Measurements from ENCODE around the gene FAM83B. TPM values are rescaled to one million over a fixed set of nuclear protein-coding genes. Genes with fewer than 3 reads are reported as not detected.

The FAM83B gene
- polyA plus RNA-seq, 1 of the 3 experiments (the other 2 are of a cell fraction): not detected

DNA sequence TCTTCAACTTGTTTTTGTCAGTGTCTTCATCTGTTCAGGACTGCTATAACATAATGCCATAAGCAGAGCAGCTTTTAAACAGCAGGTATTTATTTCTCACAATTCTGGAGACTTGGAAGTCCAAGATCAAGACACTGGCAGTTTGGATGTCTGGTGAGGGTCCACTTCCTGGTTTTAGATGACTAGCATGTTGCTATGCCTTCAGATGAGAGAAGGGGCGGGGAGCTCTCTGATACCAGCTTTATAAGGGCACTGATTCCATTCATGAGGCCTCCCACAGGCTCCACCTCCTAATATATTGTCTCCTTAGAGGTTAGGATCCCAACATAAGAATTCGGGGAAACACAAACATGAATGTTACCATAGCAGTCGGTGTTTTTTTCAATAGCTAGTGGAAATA, 52.9 kb downstream of the FAM83B start:
- ChIA-PET POLR2A (no interaction called here), CTCF (interaction anchor here (1.0 kb wide), 1 partner anchor 19 kb away, joined by 4 read pairs; no protein-coding TSS in a partner anchor)
- no peaks in the 10 kb centered on the region for H3K27me3 ChIP-seq (ENCODE audit: insufficient read depth)
- WGBS (ENCODE audit: low lambda C conversion rate): 8% methylated on average over 3 of the region's 3 CpGs
- H3K9me2 ChIP-seq: no peaks in the 10 kb centered on the region
- no peaks in the 10 kb centered on the region for H3K9me3 ChIP-seq
- H3F3A ChIP-seq (replicated peaks; ENCODE audit: insufficient read depth): no peaks in the 10 kb centered on the region
- H3K27ac ChIP-seq (ENCODE audit: low read depth in 2 of 2, low read length in 1 of 2): no peak overlapping the region
- no peak overlapping the region for H3K4me3 ChIP-seq (ENCODE audit: low read depth in 2 of 2, low read length in 1 of 2)
- TF ChIP-seq RXRA (IDR thresholded peaks at IDR 0.05; ENCODE audit: borderline replicate concordance, low read depth) (no peak), NFIC (IDR thresholded peaks at IDR 0.05; ENCODE audit: borderline replicate concordance) (no peak), CHD2 (IDR thresholded peaks at IDR 0.05; ENCODE audit: low read length, partially characterized antibody) (no peak), GABPA (IDR thresholded peaks at IDR 0.05; ENCODE audit: low read depth) (no peak)
- TF ChIP-seq, protein P1, sequence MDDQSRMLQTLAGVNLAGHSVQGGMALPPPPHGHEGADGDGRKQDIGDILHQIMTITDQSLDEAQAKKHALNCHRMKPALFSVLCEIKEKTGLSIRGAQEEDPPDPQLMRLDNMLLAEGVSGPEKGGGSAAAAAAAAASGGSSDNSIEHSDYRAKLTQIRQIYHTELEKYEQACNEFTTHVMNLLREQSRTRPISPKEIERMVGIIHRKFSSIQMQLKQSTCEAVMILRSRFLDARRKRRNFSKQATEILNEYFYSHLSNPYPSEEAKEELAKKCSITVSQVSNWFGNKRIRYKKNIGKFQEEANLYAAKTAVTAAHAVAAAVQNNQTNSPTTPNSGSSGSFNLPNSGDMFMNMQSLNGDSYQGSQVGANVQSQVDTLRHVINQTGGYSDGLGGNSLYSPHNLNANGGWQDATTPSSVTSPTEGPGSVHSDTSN (IDR thresholded peaks at IDR 0.05): no peak
- H3K9ac ChIP-seq: no peak overlapping the region
- no peak overlapping the region for H3K4me2 ChIP-seq
- H3K79me2 ChIP-seq (ENCODE audit: insufficient read depth): no peaks in the 10 kb centered on the region
- H3K4me1 ChIP-seq (ENCODE audit: control insufficient read depth in 1 of 2, insufficient read depth in 2 of 2, low read depth in 1 of 2, low read length in 1 of 2): no peaks in the 10 kb centered on the region
- H2AFZ ChIP-seq (ENCODE audit: low read depth): no peak overlapping the region
- no peak for DNase-seq
- no peaks in the 10 kb centered on the region for H4K20me1 ChIP-seq (ENCODE audit: insufficient read depth)
- no peaks in the 10 kb centered on the region for H3K36me3 ChIP-seq (replicated peaks in 1 of 2; ENCODE audit: control insufficient read depth in 1 of 2, insufficient read depth in 2 of 2, low read length in 1 of 2)

DNA sequence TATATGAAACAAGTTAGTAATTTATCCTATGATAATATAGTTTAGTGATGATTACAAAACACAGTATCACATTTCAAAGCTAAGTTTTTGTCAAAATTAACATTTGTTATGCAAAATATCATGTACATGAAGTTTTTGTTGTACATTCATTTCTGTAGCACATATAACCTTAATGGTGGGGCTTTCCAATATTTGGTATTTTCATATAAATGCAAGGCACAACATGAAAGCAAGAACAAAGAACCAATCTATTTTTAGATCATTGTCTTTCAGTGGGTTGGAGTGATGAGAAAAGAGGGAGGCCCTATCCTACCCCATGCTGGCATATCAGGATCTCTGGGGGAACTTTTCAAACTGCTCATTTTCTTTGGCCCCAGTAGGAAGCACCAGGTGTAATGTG, 53.4 kb downstream of the FAM83B start:
- Histone ChIP-seq H4K20me1 (ENCODE audit: insufficient read depth) (no peaks in the 10 kb centered on the region), H2AFZ (ENCODE audit: low read depth) (no peak overlapping the region), H3K27me3 (ENCODE audit: insufficient read depth) (no peaks in the 10 kb centered on the region), H3K4me1 (ENCODE audit: control insufficient read depth in 1 of 2, insufficient read depth in 2 of 2, low read depth in 1 of 2, low read length in 1 of 2) (no peaks in the 10 kb centered on the region), H3K4me3 (ENCODE audit: low read depth in 2 of 2, low read length in 1 of 2) (no peak overlapping the region), H3K9me2 (no peaks in the 10 kb centered on the region), H3K9ac (no peak overlapping the region), H3F3A (replicated peaks; ENCODE audit: insufficient read depth) (no peaks in the 10 kb centered on the region), H3K36me3 (replicated peaks in 1 of 2; ENCODE audit: control insufficient read depth in 1 of 2, insufficient read depth in 2 of 2, low read length in 1 of 2) (no peaks in the 10 kb centered on the region), H3K9me3 (no peaks in the 10 kb centered on the region), H3K27ac (ENCODE audit: low read depth in 2 of 2, low read length in 1 of 2) (no peak overlapping the region), H3K79me2 (ENCODE audit: insufficient read depth) (no peaks in the 10 kb centered on the region), H3K4me2 (no peak overlapping the region)
- no peak for DNase-seq
- POLR2A ChIA-PET: no interaction called here
- CTCF ChIA-PET: no interaction called here
- TF ChIP-seq EP300 (IDR thresholded peaks at IDR 0.05; ENCODE audit: borderline replicate concordance in 1 of 2, low read depth in 1 of 2, low read length in 1 of 2) (no peak), SIN3A (IDR thresholded peaks at IDR 0.05; ENCODE audit: borderline replicate concordance, low read depth, low read length) (no peak), FOXJ3 (CRISPR knock-in tag; IDR thresholded peaks at IDR 0.05) (no peak), POLR2AphosphoS5 (IDR thresholded peaks at IDR 0.05; ENCODE audit: low read depth, low read length) (no peak), TCF12 (IDR thresholded peaks at IDR 0.05) (no peak), TAF1 (IDR thresholded peaks at IDR 0.05; ENCODE audit: borderline replicate concordance, low read depth, low read length) (no peak), YY1 (IDR thresholded peaks at IDR 0.05; ENCODE audit: low read depth) (no peak)
- TF ChIP-seq, protein P2, sequence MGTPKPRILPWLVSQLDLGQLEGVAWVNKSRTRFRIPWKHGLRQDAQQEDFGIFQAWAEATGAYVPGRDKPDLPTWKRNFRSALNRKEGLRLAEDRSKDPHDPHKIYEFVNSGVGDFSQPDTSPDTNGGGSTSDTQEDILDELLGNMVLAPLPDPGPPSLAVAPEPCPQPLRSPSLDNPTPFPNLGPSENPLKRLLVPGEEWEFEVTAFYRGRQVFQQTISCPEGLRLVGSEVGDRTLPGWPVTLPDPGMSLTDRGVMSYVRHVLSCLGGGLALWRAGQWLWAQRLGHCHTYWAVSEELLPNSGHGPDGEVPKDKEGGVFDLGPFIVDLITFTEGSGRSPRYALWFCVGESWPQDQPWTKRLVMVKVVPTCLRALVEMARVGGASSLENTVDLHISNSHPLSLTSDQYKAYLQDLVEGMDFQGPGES (IDR thresholded peaks at IDR 0.05; ENCODE audit: low read depth, low read length): no peak
- TF ChIP-seq, protein P3, sequence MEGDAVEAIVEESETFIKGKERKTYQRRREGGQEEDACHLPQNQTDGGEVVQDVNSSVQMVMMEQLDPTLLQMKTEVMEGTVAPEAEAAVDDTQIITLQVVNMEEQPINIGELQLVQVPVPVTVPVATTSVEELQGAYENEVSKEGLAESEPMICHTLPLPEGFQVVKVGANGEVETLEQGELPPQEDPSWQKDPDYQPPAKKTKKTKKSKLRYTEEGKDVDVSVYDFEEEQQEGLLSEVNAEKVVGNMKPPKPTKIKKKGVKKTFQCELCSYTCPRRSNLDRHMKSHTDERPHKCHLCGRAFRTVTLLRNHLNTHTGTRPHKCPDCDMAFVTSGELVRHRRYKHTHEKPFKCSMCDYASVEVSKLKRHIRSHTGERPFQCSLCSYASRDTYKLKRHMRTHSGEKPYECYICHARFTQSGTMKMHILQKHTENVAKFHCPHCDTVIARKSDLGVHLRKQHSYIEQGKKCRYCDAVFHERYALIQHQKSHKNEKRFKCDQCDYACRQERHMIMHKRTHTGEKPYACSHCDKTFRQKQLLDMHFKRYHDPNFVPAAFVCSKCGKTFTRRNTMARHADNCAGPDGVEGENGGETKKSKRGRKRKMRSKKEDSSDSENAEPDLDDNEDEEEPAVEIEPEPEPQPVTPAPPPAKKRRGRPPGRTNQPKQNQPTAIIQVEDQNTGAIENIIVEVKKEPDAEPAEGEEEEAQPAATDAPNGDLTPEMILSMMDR (IDR thresholded peaks at IDR 0.05): no peak
- TF ChIP-seq, protein P4, sequence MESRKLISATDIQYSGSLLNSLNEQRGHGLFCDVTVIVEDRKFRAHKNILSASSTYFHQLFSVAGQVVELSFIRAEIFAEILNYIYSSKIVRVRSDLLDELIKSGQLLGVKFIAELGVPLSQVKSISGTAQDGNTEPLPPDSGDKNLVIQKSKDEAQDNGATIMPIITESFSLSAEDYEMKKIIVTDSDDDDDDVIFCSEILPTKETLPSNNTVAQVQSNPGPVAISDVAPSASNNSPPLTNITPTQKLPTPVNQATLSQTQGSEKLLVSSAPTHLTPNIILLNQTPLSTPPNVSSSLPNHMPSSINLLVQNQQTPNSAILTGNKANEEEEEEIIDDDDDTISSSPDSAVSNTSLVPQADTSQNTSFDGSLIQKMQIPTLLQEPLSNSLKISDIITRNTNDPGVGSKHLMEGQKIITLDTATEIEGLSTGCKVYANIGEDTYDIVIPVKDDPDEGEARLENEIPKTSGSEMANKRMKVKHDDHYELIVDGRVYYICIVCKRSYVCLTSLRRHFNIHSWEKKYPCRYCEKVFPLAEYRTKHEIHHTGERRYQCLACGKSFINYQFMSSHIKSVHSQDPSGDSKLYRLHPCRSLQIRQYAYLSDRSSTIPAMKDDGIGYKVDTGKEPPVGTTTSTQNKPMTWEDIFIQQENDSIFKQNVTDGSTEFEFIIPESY (IDR thresholded peaks at IDR 0.05; ENCODE audit: borderline replicate concordance, low read depth): no peak
- TF ChIP-seq, protein P5, sequence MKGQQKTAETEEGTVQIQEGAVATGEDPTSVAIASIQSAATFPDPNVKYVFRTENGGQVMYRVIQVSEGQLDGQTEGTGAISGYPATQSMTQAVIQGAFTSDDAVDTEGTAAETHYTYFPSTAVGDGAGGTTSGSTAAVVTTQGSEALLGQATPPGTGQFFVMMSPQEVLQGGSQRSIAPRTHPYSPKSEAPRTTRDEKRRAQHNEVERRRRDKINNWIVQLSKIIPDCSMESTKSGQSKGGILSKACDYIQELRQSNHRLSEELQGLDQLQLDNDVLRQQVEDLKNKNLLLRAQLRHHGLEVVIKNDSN (IDR thresholded peaks at IDR 0.05; ENCODE audit: borderline replicate concordance, low read depth): no peak
- TF ChIP-seq, protein P6, sequence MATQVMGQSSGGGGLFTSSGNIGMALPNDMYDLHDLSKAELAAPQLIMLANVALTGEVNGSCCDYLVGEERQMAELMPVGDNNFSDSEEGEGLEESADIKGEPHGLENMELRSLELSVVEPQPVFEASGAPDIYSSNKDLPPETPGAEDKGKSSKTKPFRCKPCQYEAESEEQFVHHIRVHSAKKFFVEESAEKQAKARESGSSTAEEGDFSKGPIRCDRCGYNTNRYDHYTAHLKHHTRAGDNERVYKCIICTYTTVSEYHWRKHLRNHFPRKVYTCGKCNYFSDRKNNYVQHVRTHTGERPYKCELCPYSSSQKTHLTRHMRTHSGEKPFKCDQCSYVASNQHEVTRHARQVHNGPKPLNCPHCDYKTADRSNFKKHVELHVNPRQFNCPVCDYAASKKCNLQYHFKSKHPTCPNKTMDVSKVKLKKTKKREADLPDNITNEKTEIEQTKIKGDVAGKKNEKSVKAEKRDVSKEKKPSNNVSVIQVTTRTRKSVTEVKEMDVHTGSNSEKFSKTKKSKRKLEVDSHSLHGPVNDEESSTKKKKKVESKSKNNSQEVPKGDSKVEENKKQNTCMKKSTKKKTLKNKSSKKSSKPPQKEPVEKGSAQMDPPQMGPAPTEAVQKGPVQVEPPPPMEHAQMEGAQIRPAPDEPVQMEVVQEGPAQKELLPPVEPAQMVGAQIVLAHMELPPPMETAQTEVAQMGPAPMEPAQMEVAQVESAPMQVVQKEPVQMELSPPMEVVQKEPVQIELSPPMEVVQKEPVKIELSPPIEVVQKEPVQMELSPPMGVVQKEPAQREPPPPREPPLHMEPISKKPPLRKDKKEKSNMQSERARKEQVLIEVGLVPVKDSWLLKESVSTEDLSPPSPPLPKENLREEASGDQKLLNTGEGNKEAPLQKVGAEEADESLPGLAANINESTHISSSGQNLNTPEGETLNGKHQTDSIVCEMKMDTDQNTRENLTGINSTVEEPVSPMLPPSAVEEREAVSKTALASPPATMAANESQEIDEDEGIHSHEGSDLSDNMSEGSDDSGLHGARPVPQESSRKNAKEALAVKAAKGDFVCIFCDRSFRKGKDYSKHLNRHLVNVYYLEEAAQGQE (IDR thresholded peaks at IDR 0.05; ENCODE audit: low read depth, low read length): no peak
- TF ChIP-seq, protein P7, sequence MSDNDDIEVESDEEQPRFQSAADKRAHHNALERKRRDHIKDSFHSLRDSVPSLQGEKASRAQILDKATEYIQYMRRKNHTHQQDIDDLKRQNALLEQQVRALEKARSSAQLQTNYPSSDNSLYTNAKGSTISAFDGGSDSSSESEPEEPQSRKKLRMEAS (IDR thresholded peaks at IDR 0.05; ENCODE audit: low read depth): no peak

Measured in SK-N-SH (cell line).